Amniotic stem cell (primary cell): ENCODE data around the gene FOXN3.

Experiments
- DNase-seq: peaks from one replicate; lab custom pipeline; 2025; lab: John Stamatoyannopoulos, UW

The FOXN3 gene

GRCh38 chr14:89190765-89191513 lies 226.1 kb downstream of the FOXN3 start:
- no peak for DNase-seq

- no peak for DNase-seq
Measured at GRCh38 chr14:89188492-89188891, 228.5 kb downstream of the FOXN3 start.

GRCh38 chr14:89187501-89187900 lies 229.5 kb downstream of the FOXN3 start:
- no peak for DNase-seq

GRCh38 chr14:89186856-89187376 lies 230.1 kb downstream of the FOXN3 start:
- no peak for DNase-seq

GRCh38 chr14:89185919-89186855 lies 230.8 kb downstream of the FOXN3 start:
- no peak for DNase-seq

GRCh38 chr14:89184952-89185351 lies 232.1 kb downstream of the FOXN3 start:
- DNase-seq, result no peak

GRCh38 chr14:89182326-89182725 lies 234.7 kb downstream of the FOXN3 start:
- DNase-seq, result no peak

- no peak for DNase-seq
Measured at GRCh38 chr14:89180546-89180945, 236.5 kb downstream of the FOXN3 start.

- no peak for DNase-seq
Measured at GRCh38 chr14:89179891-89180404, 237.1 kb downstream of the FOXN3 start.

GRCh38 chr14:89178800-89179535 lies 238.1 kb downstream of the FOXN3 start:
- DNase-seq, result no peak

- no peak for DNase-seq
Measured at GRCh38 chr14:89178376-89178775, 238.7 kb downstream of the FOXN3 start.

GRCh38 chr14:89175881-89176799 lies 240.9 kb downstream of the FOXN3 start:
- no peak for DNase-seq

GRCh38 chr14:89171628-89172027 lies 245.4 kb downstream of the FOXN3 start:
- DNase-seq, result no peak

- no peak for DNase-seq
Measured at GRCh38 chr14:89171168-89171567, 245.9 kb downstream of the FOXN3 start.

- DNase-seq, result no peak
Measured at GRCh38 chr14:89167705-89168104, 249.3 kb downstream of the FOXN3 start.

GRCh38 chr14:89166633-89167032 lies 250.4 kb downstream of the FOXN3 start:
- DNase-seq, result no peak

- no peak for DNase-seq
Measured at GRCh38 chr14:89165189-89166181, 251.5 kb downstream of the FOXN3 start.

- no peak for DNase-seq
Measured at GRCh38 chr14:89164168-89165073, 252.6 kb downstream of the FOXN3 start.
